GM18511 (cell line): ENCODE measurements around the gene PLA2G12B.
"Not testable (repeated sequence)": the region's sequence is repeated elsewhere in the genome, so short reads cannot be mapped to it uniquely, and the experiment has no call there.

Experiments used
- ATAC-seq: cut with Tn5 transposase; IDR thresholded peaks from one replicate; pipeline ENCODE4 v1.9.1; 2021; ENCODE audit warnings: mild to moderate bottlenecking, moderate library complexity; ENCODE audit not compliant: unreplicated experiment

PLA2G12B gene

DNA sequence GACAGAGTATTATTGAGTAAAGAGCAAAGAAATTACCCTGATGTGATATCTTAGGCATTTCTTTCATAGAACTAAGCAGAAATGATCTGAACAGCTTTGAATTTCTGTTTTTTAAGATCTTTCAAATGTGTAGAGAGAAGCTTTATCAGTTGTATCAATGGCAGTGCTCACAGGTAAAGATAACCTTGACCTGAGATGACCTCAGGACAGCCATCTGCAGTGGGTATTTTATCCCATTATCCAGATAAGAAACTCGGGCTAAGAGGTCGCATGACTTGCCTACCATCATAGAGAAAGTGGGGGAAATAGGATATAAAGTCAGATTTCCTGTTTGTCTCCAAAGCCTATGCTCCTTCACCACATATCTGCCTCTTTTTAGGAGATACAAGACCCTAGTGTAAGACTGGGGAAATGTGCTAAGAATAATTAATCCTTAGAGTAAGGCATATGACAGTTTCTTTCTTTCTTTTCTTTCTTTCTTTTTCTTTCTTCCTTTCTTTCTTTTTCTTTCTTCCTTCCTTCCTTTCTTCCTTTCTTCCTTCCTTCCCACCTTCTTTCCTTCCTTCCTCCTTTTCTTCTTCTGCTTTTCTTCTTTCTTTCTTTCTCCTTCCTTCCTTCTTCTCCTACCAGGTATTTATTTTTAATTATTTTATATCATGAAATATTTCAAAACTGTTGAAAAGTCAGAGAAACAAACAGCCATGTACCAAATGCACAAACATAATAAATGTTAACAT lies 10.9 kb downstream of the PLA2G12B start:
- no peak for ATAC-seq

DNA sequence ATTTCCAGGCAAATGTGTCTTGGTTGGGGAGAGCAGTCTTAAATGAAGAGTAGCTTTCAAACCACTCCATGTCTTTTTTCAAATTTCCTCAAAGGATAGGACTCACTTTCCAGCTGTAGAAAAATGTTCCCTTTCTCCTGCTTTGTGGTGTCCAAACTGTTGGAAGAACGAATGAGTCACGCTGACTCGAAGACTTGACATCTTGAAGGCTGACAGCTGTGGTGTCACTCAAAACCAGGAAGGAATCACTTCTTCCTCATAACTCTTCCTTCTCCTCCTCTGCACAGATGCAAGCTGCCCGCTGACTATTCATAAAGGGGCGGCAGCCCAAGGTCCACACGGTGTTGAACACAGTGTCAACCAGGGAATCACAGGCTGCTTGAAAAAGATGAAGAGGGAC lies 19.2 kb downstream of the PLA2G12B start:
- ATAC-seq, result no peak

DNA sequence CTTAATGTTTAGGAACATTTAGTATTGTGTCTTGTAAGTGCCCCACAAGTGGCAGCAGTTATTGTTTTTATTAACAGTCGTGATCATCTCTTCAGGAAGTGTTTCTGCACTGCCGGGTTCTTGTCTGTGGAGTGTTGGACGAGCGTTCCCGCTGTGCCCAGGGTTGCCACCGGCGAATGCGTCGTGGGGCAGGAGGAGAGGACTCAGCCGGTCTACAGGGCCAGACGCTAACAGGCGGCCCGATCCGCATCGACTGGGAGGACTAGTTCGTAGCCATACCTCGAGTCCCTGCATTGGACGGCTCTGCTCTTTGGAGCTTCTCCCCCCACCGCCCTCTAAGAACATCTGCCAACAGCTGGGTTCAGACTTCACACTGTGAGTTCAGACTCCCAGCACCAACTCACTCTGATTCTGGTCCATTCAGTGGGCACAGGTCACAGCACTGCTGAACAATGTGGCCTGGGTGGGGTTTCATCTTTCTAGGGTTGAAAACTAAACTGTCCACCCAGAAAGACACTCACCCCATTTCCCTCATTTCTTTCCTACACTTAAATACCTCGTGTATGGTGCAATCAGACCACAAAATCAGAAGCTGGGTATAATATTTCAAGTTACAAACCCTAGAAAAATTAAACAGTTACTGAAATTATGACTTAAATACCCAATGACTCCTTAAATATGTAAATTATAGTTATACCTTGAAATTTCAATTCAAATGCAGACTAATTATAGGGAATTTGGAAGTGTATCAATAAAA lies 22.2 kb downstream of the PLA2G12B start:
- no peak for ATAC-seq

- no peak for ATAC-seq
Observed at GRCh38 chr10:72930276-72930675, 24.3 kb downstream of the PLA2G12B start.

- ATAC-seq, result no peak
Observed at GRCh38 chr10:72928798-72929197, 25.8 kb downstream of the PLA2G12B start.

DNA sequence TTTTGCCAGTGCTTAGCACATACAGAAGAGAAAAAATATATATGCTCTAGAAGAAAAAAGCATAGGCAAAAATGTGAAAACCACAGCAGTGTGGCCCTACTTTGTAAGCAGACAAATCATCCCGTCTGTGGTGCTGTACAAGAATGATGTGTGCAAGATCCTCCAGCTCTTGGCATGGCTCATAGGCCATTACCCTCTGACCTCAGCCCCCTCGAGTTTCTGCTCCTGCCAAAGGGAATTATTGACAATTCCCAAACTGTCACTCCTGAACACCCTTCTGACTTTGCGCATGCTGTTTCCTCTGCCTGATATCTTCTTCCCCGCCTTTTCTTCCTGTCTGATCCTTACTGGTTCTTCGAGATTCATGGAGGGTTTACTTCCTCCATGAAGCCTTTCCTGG lies 27.1 kb downstream of the PLA2G12B start:
- ATAC-seq, result no peak

DNA sequence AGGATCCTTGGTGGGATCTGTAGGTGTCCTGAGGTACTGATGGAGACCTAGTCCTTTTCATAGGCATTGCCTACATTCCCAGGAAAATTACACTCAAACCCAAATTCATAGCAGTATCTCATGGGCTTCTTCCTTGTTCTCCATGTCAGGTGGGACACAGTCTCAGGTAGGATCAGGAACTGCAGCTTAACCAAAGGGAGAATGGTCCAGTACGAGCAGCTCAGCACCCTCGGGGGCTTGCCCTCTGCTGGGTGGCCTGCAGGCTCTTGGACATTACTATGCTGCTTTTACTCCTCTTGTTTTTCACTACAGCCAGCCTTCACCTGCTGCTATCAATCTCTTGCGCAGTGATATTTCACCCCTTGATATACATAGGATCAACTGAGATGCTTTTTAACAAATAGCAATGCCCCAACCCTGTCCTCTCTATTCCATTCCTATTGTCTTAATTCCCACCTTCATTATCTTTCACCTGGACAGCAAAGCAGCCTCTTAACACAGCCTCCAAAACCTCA lies 28.6 kb downstream of the PLA2G12B start:
- no peak for ATAC-seq

DNA sequence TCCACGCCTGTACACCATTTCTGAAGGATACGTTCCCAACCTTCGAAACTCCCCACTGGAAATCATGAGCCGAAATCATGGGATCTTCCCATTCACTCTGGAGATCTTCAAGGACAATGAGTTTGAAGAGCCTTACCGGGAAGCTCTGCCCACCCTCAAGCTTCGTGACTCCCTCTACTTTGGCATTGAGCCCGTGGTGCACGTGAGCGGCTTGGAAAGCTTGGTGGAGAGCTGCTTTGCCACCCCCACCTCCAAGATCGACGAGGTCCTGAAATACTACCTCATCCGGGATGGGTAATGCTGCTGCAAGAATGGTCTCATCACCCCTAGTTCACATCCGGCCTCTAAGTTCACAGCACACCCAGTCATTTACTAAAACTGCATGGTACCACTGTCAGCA lies 30.3 kb downstream of the PLA2G12B start:
- no peak for ATAC-seq

GRCh38 chr10:72921147-72921683 lies 33.4 kb downstream of the PLA2G12B start:
- not testable (repeated sequence) for ATAC-seq

DNA sequence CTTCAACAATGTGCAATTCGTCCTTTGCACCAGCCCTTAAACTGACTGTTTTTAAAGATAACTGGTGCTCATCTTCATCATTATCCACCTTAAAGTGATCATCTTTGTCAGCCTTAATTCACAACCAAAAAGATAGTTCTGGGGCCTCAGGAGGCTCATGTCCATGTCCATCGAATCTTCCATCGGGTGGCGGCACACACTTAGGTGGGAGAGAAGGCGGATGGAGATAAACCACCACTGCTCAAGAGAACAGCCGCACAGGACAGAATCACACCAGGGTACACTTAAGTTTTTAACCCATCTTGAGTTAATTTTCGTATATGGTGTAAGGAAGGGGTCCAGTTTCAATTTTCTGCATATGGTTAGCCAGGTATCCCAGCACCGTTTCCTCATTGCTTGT lies 36.3 kb downstream of the PLA2G12B start:
- no peak for ATAC-seq

- not testable (repeated sequence) for ATAC-seq
Observed at GRCh38 chr10:72917803-72918332, 36.7 kb downstream of the PLA2G12B start.

DNA sequence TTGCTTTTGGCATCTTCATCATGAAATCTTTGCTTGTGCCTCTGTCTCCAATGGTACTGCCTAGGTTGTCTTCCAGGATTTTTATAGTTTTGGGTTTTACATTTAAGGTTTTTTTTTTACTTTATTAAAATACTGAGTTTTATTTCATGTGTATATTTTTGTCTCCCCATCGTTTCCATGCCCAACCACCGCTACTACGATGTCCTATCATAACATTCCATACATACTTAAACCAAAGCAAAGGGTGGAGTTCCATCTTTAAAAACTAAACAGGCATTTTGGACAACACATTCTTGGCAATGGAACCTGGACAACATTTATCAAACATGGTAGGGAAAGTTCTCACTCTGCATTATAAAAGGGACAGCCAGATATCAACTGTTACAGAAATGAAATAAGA lies 37.4 kb downstream of the PLA2G12B start:
- ATAC-seq, result not testable (repeated sequence)

DNA sequence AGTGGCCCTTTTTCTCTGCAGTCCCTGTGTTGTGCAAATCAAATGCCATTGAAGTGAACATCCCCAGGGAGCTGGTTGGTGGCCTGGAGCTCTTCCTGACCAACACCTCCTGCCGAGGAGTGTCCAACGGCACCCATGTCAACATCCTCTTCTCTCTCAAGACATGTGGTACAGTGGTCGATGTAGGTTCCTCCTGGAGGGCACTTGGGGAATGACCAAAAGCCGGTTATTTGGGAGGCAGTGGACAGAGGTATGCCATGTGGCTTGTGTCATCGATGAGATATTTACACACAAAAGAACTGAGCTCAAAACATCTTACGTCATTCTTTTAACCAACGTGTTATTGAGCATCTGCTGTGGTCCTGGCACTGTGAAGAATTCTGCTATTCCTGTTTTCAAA lies 41.3 kb downstream of the PLA2G12B start:
- ATAC-seq, result no peak

DNA sequence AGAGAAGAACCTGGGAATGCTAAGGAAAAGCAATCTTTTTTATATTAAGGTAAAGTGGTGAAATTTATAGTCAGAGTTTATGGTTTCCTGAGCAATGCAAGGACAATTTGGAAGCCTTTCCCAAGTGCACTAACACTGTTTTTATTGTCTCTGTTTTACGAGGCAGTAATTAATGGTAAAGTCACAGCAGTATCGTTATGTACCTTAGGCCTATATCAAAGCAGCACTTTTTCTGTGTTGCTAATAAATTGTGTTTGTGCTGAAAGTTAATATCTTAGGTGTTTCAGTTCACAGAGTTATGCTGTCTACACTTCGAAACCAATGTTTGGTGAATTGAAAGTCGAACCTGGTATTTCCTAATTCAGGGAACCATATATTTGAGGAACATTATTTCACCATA lies 41.9 kb downstream of the PLA2G12B start:
- ATAC-seq, result no peak

DNA sequence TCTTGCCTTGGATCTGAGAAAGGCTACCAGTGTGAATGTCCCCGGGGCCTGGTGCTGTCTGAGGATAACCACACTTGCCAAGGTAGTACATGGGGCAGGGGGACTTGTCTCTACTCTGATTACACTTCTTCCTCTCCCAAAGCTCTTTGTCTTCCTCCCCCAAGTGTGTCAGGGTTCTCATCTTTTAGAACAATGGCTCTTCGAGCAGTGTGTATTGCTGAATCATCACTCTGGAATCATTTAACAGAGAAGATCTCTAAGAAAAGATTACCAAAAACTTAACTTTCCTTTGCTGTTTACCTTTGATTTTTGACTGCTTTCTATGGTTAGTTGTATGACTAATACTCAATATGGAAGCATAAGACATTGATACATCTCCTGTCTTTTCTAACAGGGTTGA lies 42.8 kb downstream of the PLA2G12B start:
- no peak for ATAC-seq

GRCh38 chr10:72910705-72911104 lies 43.9 kb downstream of the PLA2G12B start:
- no peak for ATAC-seq

GRCh38 chr10:72906446-72906845 lies 48.2 kb downstream of the PLA2G12B start:
- ATAC-seq, result no peak

GRCh38 chr10:72904806-72905205 lies 49.8 kb downstream of the PLA2G12B start:
- ATAC-seq, result no peak

GRCh38 chr10:72903941-72904446 lies 50.6 kb downstream of the PLA2G12B start:
- ATAC-seq, result not testable (repeated sequence)

- ATAC-seq, result no peak
Observed at GRCh38 chr10:72899545-72899944, 55.1 kb downstream of the PLA2G12B start.

GRCh38 chr10:72898616-72899015 lies 56.0 kb downstream of the PLA2G12B start:
- no peak for ATAC-seq
